ENCODE data around the gene DLG2. TPM values are rescaled to one million over a fixed set of nuclear protein-coding genes. Genes with fewer than 3 reads are reported as not detected.

The DLG2 gene
- total and polyA plus RNA-seq, 12 donors: 1.0 to 14.8 (median 7.4) TPM

- 85 to 88% methylated on average over 1 of the region's 1 CpG for WGBS, 2 donors
- no peak for ATAC-seq
- Histone ChIP-seq H3K9me3 (no peaks in the 10 kb centered on the region), H3K27ac (no peak overlapping the region), H3K27me3 (no peaks in the 10 kb centered on the region), H3K36me3 (no peaks in the 10 kb centered on the region), H3K4me1 (no peaks in the 10 kb centered on the region), H3K4me3 (no peak overlapping the region)
- no peak for DNase-seq
- TF ChIP-seq CTCF (IDR thresholded peaks at IDR 0.05): no peak
- intact Hi-C loops (cut with DNase I): no loop called here
Observed at GRCh38 chr11:83493917-83494316, 2133.2 kb downstream of the DLG2 start.

GRCh38 chr11:83493034-83493433 is 2134.1 kb downstream of the DLG2 start:
- no peak for ATAC-seq
- Histone ChIP-seq H3K36me3 (no peaks in the 10 kb centered on the region), H3K9me3 (no peaks in the 10 kb centered on the region), H3K4me1 (no peaks in the 10 kb centered on the region), H3K4me3 (no peak overlapping the region), H3K27me3 (no peaks in the 10 kb centered on the region), H3K27ac (no peak overlapping the region)
- DNase-seq: no peak
- intact Hi-C loops (cut with DNase I): no loop called here
- WGBS, 2 donors: 27 to 30% methylated on average over 1 of the region's 1 CpG
- TF ChIP-seq CTCF (IDR thresholded peaks at IDR 0.05): no peak

GRCh38 chr11:83483808-83484207 is 2143.3 kb downstream of the DLG2 start:
- WGBS, 2 donors: 78 to 82% methylated on average over 6 of the region's 6 CpGs
- no peak for TF ChIP-seq CTCF (IDR thresholded peaks at IDR 0.05)

DNA sequence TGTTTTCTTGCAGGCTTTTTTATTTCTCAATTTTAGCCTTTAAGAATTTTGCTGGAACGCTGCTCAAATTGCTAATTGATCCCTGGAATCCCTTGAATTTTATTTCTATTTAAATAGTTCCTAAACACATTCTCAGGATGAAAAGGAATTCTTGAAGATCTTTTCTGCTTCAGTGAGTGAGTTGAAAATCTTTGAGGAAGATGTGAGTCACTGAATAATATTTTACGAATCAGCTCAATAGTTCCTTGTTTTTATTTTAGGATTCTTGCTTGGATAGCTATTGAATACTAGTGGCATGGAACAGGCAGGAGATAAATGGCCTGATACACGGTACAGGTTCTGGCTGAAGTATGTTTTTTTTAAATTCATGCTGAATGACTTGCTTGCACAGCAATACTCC is 2146.3 kb downstream of the DLG2 start:
- no peak for TF ChIP-seq CTCF (IDR thresholded peaks at IDR 0.05)
- no peaks in the 10 kb centered on the region for H3K9me3 ChIP-seq
- H3K27me3 ChIP-seq: no peaks in the 10 kb centered on the region
- H3K4me3 ChIP-seq: no peak overlapping the region
- ATAC-seq (no peak), DNase-seq (no peak)
- no peak overlapping the region for H3K27ac ChIP-seq
- 60 to 71% methylated on average over 3 of the region's 3 CpGs for WGBS, 2 donors
- H3K4me1 ChIP-seq: no peaks in the 10 kb centered on the region
- no peaks in the 10 kb centered on the region for H3K36me3 ChIP-seq
- intact Hi-C loops (cut with DNase I): no loop called here

More at GRCh38 chr11:83483808-83484207, 2143.3 kb downstream of the DLG2 start:
- no peak overlapping the region for H3K27ac ChIP-seq
- no peaks in the 10 kb centered on the region for H3K9me3 ChIP-seq
- DNase-seq (no peak), ATAC-seq (no peak)
- intact Hi-C loops (cut with DNase I): no loop called here
- H3K4me3 ChIP-seq: no peak overlapping the region
- H3K27me3 ChIP-seq: no peaks in the 10 kb centered on the region
- H3K4me1 ChIP-seq: no peaks in the 10 kb centered on the region
- no peaks in the 10 kb centered on the region for H3K36me3 ChIP-seq

DNA sequence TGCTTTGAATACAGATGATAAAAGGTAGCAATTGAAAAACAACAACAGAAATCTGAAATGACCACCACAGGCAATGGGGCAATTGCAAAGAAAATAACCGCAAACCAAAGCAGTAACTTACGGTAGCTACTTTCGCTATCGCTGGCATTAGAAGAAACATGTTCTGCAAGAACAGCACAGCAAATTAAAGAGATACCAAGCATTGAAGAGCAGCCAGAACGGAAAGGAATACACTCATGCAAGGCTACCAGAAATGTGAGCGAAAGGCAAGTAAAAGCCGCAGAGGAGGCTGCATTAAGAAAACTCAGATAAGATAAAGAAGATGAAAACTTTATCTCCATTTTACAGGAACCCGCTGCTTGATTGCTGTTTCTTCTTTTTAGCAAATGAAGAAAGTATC is 2146.9 kb downstream of the DLG2 start:
- ATAC-seq: no peak
- TF ChIP-seq CTCF (IDR thresholded peaks at IDR 0.05): no peak

More for the DNA sequence above, 2146.9 kb downstream of the DLG2 start:
- WGBS, 2 donors: 61 to 65% methylated on average over 8 of the region's 8 CpGs
- Histone ChIP-seq H3K27ac (no peak overlapping the region), H3K4me1 (no peaks in the 10 kb centered on the region), H3K27me3 (no peaks in the 10 kb centered on the region), H3K4me3 (no peak overlapping the region), H3K9me3 (no peaks in the 10 kb centered on the region), H3K36me3 (no peaks in the 10 kb centered on the region)
- no peak for DNase-seq
- intact Hi-C loops (cut with DNase I): no loop called here

All from heart right ventricle (tissue), 16 donors.